WTC11 (cell line): ENCODE results near the gene ARHGAP29. TPM values are rescaled to one million over a fixed set of nuclear protein-coding genes. Genes with fewer than 3 reads are reported as not detected.

ENCODE experiments used
- ATAC-seq: fragments of 200-7000 bp; cut with Tn5 transposase; 2 replicates; pipeline ENCODE4 v1.10.0; 2021; ENCODE audit warnings: mild to moderate bottlenecking, moderate library complexity
- CTCF ChIA-PET: fragments of 300-600 bp; sonication (Branson Sonifier 250); formaldehyde crosslinking; loops from one replicate; lab custom pipeline; 2021; ENCODE audit warnings: antibody characterized with exemption; lab: Charles Lee
- POLR2A ChIA-PET: fragments of 350-600 bp; sonication (Branson Sonifier 250); formaldehyde crosslinking; loops from one replicate; lab custom pipeline; 2021; ENCODE audit warnings: antibody characterized with exemption; lab: Charles Lee
- DNase-seq: peaks from one replicate; pipeline ENCODE4 v3.0.0; 2021; ENCODE audit warnings: low spot score
- H3K27ac Mint-ChIP-seq: 2 replicates; pipeline ENCODE4 v1.8.0; 2021; ENCODE audit warnings: mixed read lengths
- H3K27me3 Mint-ChIP-seq: 2 replicates; pipeline ENCODE4 v1.8.0; 2021; ENCODE audit warnings: low read depth, mild to moderate bottlenecking, moderate library complexity, mixed read lengths
- H3K36me3 Mint-ChIP-seq: 2 replicates; pipeline ENCODE4 v1.8.0; 2021; ENCODE audit warnings: mixed read lengths
- H3K4me1 Mint-ChIP-seq: 2 replicates; pipeline ENCODE4 v1.8.0; 2022; ENCODE audit warnings: mixed read lengths
- H3K4me3 Mint-ChIP-seq: 2 replicates; pipeline ENCODE4 v1.8.0; 2021; ENCODE audit warnings: mild to moderate bottlenecking, moderate library complexity, mixed read lengths
- H3K9me3 Mint-ChIP-seq: 2 replicates; pipeline ENCODE4 v1.8.0; 2021; ENCODE audit warnings: mixed read lengths
- AR ChIP-seq: fragments of 250-450 bp; sonication (Bioruptor Pico); IDR thresholded peaks from 2 replicates; pipeline ENCODE4 v1.9.0; 2021; ENCODE audit warnings: mild to moderate bottlenecking
- CBFB ChIP-seq: sonication (generic); formaldehyde crosslinking; IDR thresholded peaks from 2 replicates; pipeline ENCODE4 v1.8.1; 2022; ENCODE audit warnings: mild to moderate bottlenecking, low read depth, missing genetic modification reagents
- CDX4 ChIP-seq: fragments of 250-450 bp; sonication (Bioruptor Pico); IDR thresholded peaks from 2 replicates; pipeline ENCODE4 v1.9.0; 2021; ENCODE audit warnings: moderate library complexity, mild to moderate bottlenecking, inconsistent platforms, borderline replicate concordance
- CTCF ChIP-seq: fragments of 200-600 bp; IDR thresholded peaks from 2 replicates; pipeline ENCODE4 v1.8.0; 2022; ENCODE audit warnings: antibody characterized with exemption
- E2F5 ChIP-seq: sonication (generic); formaldehyde crosslinking; IDR thresholded peaks from 2 replicates; pipeline ENCODE4 v1.8.1; 2022; ENCODE audit warnings: mild to moderate bottlenecking, moderate library complexity, missing genetic modification reagents
- ELF4 ChIP-seq: sonication (generic); formaldehyde crosslinking; IDR thresholded peaks from 2 replicates; pipeline ENCODE4 v1.8.1; 2022; ENCODE audit warnings: low read depth, mild to moderate bottlenecking, moderate library complexity, missing genetic modification reagents
- IRF2 ChIP-seq: sonication (generic); formaldehyde crosslinking; IDR thresholded peaks from 2 replicates; pipeline ENCODE4 v1.8.0; 2022; ENCODE audit warnings: low read depth, missing genetic modification reagents, borderline replicate concordance
- NFATC4 ChIP-seq: fragments of 250-450 bp; sonication (Bioruptor Pico); IDR thresholded peaks from 2 replicates; pipeline ENCODE4 v1.9.0; 2021; ENCODE audit warnings: mild to moderate bottlenecking
- PRDM15 ChIP-seq: sonication (generic); formaldehyde crosslinking; IDR thresholded peaks from 2 replicates; pipeline ENCODE4 v1.8.0; 2022; ENCODE audit warnings: missing genetic modification reagents
- total RNA-seq: library from RNA; stranded (reverse); gene quantifications from 3 replicates; pipeline ENCODE4 v1.2.3, GENCODE V29; 2021
- TF ChIP-seq, protein P1 (sequence below): sonication (generic); formaldehyde crosslinking; IDR thresholded peaks from 2 replicates; pipeline ENCODE4 v1.8.0; 2022; ENCODE audit warnings: mild to moderate bottlenecking, missing genetic modification reagents
- TF ChIP-seq, protein P2 (sequence below): sonication (generic); formaldehyde crosslinking; IDR thresholded peaks from 2 replicates; pipeline ENCODE4 v1.8.1; 2023; ENCODE audit warnings: mild to moderate bottlenecking, missing genetic modification reagents, borderline replicate concordance
- TF ChIP-seq, protein P3 (sequence below): fragments of 250-450 bp; sonication (Bioruptor Pico); IDR thresholded peaks from 2 replicates; pipeline ENCODE4 v2.1.2; 2022; ENCODE audit warnings: mild to moderate bottlenecking, moderate library complexity

Gene ARHGAP29
- total RNA-seq, 1 experiment from 2014 or later, result 6.6 TPM

- ChIA-PET CTCF (interaction anchor here (2.4 kb wide), 1 partner anchor 153 kb away, joined by 6 read pairs; no protein-coding TSS in a partner anchor), POLR2A (no interaction called here)
- Mint-ChIP-seq H3K4me1 (no peaks in the 10 kb centered on the region), H3K36me3 (no peaks in the 10 kb centered on the region), H3K27me3 (no peaks in the 10 kb centered on the region), H3K9me3 (no peaks in the 10 kb centered on the region), H3K4me3 (no peak overlapping the region), H3K27ac (no peak overlapping the region)
- DNase-seq (no peak), ATAC-seq (no peak)
- no peak for TF ChIP-seq NFATC4 (CRISPR knock-in tag)
- TF ChIP-seq, protein P1, sequence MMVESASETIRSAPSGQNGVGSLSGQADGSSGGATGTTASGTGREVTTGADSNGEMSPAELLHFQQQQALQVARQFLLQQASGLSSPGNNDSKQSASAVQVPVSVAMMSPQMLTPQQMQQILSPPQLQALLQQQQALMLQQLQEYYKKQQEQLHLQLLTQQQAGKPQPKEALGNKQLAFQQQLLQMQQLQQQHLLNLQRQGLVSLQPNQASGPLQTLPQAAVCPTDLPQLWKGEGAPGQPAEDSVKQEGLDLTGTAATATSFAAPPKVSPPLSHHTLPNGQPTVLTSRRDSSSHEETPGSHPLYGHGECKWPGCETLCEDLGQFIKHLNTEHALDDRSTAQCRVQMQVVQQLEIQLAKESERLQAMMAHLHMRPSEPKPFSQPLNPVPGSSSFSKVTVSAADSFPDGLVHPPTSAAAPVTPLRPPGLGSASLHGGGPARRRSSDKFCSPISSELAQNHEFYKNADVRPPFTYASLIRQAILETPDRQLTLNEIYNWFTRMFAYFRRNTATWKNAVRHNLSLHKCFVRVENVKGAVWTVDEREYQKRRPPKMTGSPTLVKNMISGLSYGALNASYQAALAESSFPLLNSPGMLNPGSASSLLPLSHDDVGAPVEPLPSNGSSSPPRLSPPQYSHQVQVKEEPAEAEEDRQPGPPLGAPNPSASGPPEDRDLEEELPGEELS (CRISPR knock-in tag), result no peak
- no peak for TF ChIP-seq CBFB (CRISPR knock-in tag)
- no peak for TF ChIP-seq CDX4
- TF ChIP-seq E2F5, result no peak
- no peak for TF ChIP-seq IRF2 (CRISPR knock-in tag)
- TF ChIP-seq CTCF, result no peak
- no peak for TF ChIP-seq PRDM15 (CRISPR knock-in tag)
- TF ChIP-seq, protein P2, sequence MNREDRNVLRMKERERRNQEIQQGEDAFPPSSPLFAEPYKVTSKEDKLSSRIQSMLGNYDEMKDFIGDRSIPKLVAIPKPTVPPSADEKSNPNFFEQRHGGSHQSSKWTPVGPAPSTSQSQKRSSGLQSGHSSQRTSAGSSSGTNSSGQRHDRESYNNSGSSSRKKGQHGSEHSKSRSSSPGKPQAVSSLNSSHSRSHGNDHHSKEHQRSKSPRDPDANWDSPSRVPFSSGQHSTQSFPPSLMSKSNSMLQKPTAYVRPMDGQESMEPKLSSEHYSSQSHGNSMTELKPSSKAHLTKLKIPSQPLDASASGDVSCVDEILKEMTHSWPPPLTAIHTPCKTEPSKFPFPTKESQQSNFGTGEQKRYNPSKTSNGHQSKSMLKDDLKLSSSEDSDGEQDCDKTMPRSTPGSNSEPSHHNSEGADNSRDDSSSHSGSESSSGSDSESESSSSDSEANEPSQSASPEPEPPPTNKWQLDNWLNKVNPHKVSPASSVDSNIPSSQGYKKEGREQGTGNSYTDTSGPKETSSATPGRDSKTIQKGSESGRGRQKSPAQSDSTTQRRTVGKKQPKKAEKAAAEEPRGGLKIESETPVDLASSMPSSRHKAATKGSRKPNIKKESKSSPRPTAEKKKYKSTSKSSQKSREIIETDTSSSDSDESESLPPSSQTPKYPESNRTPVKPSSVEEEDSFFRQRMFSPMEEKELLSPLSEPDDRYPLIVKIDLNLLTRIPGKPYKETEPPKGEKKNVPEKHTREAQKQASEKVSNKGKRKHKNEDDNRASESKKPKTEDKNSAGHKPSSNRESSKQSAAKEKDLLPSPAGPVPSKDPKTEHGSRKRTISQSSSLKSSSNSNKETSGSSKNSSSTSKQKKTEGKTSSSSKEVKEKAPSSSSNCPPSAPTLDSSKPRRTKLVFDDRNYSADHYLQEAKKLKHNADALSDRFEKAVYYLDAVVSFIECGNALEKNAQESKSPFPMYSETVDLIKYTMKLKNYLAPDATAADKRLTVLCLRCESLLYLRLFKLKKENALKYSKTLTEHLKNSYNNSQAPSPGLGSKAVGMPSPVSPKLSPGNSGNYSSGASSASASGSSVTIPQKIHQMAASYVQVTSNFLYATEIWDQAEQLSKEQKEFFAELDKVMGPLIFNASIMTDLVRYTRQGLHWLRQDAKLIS (CRISPR knock-in tag), result no peak
- no peak for TF ChIP-seq AR (CRISPR knock-in tag)
- TF ChIP-seq ELF4 (CRISPR knock-in tag), result no peak
- TF ChIP-seq, protein P3, sequence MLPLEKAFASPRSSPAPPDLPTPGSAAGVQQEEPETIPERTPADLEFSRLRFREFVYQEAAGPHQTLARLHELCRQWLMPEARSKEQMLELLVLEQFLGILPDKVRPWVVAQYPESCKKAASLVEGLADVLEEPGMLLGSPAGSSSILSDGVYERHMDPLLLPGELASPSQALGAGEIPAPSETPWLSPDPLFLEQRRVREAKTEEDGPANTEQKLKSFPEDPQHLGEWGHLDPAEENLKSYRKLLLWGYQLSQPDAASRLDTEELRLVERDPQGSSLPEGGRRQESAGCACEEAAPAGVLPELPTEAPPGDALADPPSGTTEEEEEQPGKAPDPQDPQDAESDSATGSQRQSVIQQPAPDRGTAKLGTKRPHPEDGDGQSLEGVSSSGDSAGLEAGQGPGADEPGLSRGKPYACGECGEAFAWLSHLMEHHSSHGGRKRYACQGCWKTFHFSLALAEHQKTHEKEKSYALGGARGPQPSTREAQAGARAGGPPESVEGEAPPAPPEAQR (CRISPR knock-in tag), result no peak
Observed at GRCh38 chr1:94183197-94183815, 54.1 kb downstream of the ARHGAP29 start.
